Measurements from ENCODE around the gene SOCS7. TPM values are rescaled to one million over a fixed set of nuclear protein-coding genes. Genes with fewer than 3 reads are reported as not detected.

SOCS7 gene
- polyA plus RNA-seq, 1 donor (not counting 4 experiments of a cell fraction or from before 2014, with no cell fraction given): 7.5 TPM

GRCh38 chr17:38330941-38331411, 20.7 kb upstream of the SOCS7 start:
- H4K20me1 ChIP-seq (ENCODE audit: control insufficient read depth, extremely low read depth, insufficient read depth, low read length): peaks cover 2% of the 10 kb centered on the region
- DNase-seq (ENCODE audit: low read depth, low spot score) (no peak), FAIRE-seq (no peak)
- H3K4me1 ChIP-seq (ENCODE audit: control insufficient read depth, extremely low read depth, insufficient read depth, low read length): no peaks in the 10 kb centered on the region
- dilution Hi-C loops (cut with MboI; ENCODE audit: extremely low pct_ligation_motif_present, low sequenced_read_pairs): no loop called here
- no peaks in the 10 kb centered on the region for H3K9me3 ChIP-seq (ENCODE audit: control insufficient read depth, low read depth, low read length)
- no peaks in the 10 kb centered on the region for H3K79me2 ChIP-seq (ENCODE audit: control insufficient read depth, insufficient read depth, low read length)
- H3K4me3 ChIP-seq (ENCODE audit: control insufficient read depth in 2 of 3, extremely low read depth in 1 of 3, insufficient read depth in 2 of 3, low read depth in 1 of 3, low read length in 3 of 3): no peak overlapping the region
- no peak overlapping the region for H3K9ac ChIP-seq (ENCODE audit: control insufficient read depth, extremely low read depth, insufficient read depth, low read length)
- no peak overlapping the region for H2AFZ ChIP-seq (ENCODE audit: control insufficient read depth, low read length)
- H3K36me3 ChIP-seq (ENCODE audit: control insufficient read depth in 2 of 2, extremely low read depth in 1 of 2, insufficient read depth in 2 of 2, low read length in 2 of 2): no peaks in the 10 kb centered on the region
- no peaks in the 10 kb centered on the region for H3K9me1 ChIP-seq (ENCODE audit: control insufficient read depth, extremely low read depth, insufficient read depth, low read length)
- no peak overlapping the region for H3K27ac ChIP-seq (ENCODE audit: control insufficient read depth, insufficient read depth, low read length)
- no peak overlapping the region for H3K4me2 ChIP-seq (ENCODE audit: control insufficient read depth, extremely low read depth, insufficient read depth, low read depth, low read length)
- TF ChIP-seq EZH2 (IDR thresholded peaks at IDR 0.05; ENCODE audit: low read length) (no peak), CTCF (optimal IDR thresholded peaks at IDR 0.05 in 1 of 3, IDR thresholded peaks at IDR 0.05 in 1 of 3, conservative IDR thresholded peaks at IDR 0.05 in 1 of 3; ENCODE audit: extremely low read depth in 1 of 3, insufficient read depth in 2 of 3, low read length in 3 of 3) (no peak)
- H3K27me3 ChIP-seq (ENCODE audit: control insufficient read depth, extremely low read depth, insufficient read depth, low read length): no peaks in the 10 kb centered on the region

- H2AFZ ChIP-seq (ENCODE audit: control insufficient read depth, low read length): no peak overlapping the region
- no peak overlapping the region for H3K27ac ChIP-seq (ENCODE audit: control insufficient read depth, insufficient read depth, low read length)
- no peak for FAIRE-seq
- dilution Hi-C loops (cut with MboI; ENCODE audit: extremely low pct_ligation_motif_present, low sequenced_read_pairs): no loop called here
- no peak overlapping the region for H3K4me2 ChIP-seq (ENCODE audit: control insufficient read depth, extremely low read depth, insufficient read depth, low read depth, low read length)
- H3K36me3 ChIP-seq (ENCODE audit: control insufficient read depth in 2 of 2, extremely low read depth in 1 of 2, insufficient read depth in 2 of 2, low read length in 2 of 2): no peaks in the 10 kb centered on the region
- peaks cover 2% of the 10 kb centered on the region for H4K20me1 ChIP-seq (ENCODE audit: control insufficient read depth, extremely low read depth, insufficient read depth, low read length)
- H3K9me1 ChIP-seq (ENCODE audit: control insufficient read depth, extremely low read depth, insufficient read depth, low read length): no peaks in the 10 kb centered on the region
- H3K9me3 ChIP-seq (ENCODE audit: control insufficient read depth, low read depth, low read length): no peaks in the 10 kb centered on the region
- no peak overlapping the region for H3K4me3 ChIP-seq (ENCODE audit: control insufficient read depth in 2 of 3, extremely low read depth in 1 of 3, insufficient read depth in 2 of 3, low read depth in 1 of 3, low read length in 3 of 3)
- no peak for DNase-seq (ENCODE audit: low read depth, low spot score)
- TF ChIP-seq CTCF (optimal IDR thresholded peaks at IDR 0.05 in 1 of 3, IDR thresholded peaks at IDR 0.05 in 1 of 3, conservative IDR thresholded peaks at IDR 0.05 in 1 of 3; ENCODE audit: extremely low read depth in 1 of 3, insufficient read depth in 2 of 3, low read length in 3 of 3) (no peak), EZH2 (IDR thresholded peaks at IDR 0.05; ENCODE audit: low read length) (no peak)
- H3K27me3 ChIP-seq (ENCODE audit: control insufficient read depth, extremely low read depth, insufficient read depth, low read length): no peaks in the 10 kb centered on the region
- H3K4me1 ChIP-seq (ENCODE audit: control insufficient read depth, extremely low read depth, insufficient read depth, low read length): no peaks in the 10 kb centered on the region
- H3K9ac ChIP-seq (ENCODE audit: control insufficient read depth, extremely low read depth, insufficient read depth, low read length): no peak overlapping the region
- no peaks in the 10 kb centered on the region for H3K79me2 ChIP-seq (ENCODE audit: control insufficient read depth, insufficient read depth, low read length)
These were observed 18.9 kb upstream of the SOCS7 start for GRCh38 chr17:38332735-38333134.

All from keratinocyte (primary cell).